Naive thymus-derived CD8-positive, alpha-beta T cell (primary cell): ENCODE measurements around the gene TAF3. TPM values are rescaled to one million over a fixed set of nuclear protein-coding genes. Genes with fewer than 3 reads are reported as not detected.
A peak's percentile ranks its signal among the peaks of the same experiment; 100 is the strongest.

Experiments
- ATAC-seq, 2 donors: fragments of 150-1000 bp; cut with Tn5 transposase in 1 of 2; sonication (Bioruptor Pico), chemical (Tn5 transposase) in 1 of 2; 1 replicate in 1 of 2; 2 replicates in 1 of 2; pipeline ENCODE4 v1.10.0; 2021; ENCODE audit warnings: mild to moderate bottlenecking in 2 of 2, moderate library complexity in 2 of 2
- POLR2A ChIA-PET: fragments of 350-600 bp; sonication (Branson Sonifier 250); formaldehyde crosslinking; loops from one replicate; lab custom pipeline; 2021; ENCODE audit warnings: antibody characterized with exemption; lab: Charles Lee
- DNase-seq, 10 donors: peaks; one replicate each; pipeline versions ENCODE4 v3.0.0 to v3.0.0-alpha.2; 2020 to 2022
- H3K27ac Mint-ChIP-seq, 10 donors: one replicate each; pipeline ENCODE4 v1.8.0; 2020 to 2022; ENCODE audit warnings: mild to moderate bottlenecking in 10 of 10, mixed read lengths in 10 of 10, moderate library complexity in 4 of 10, inconsistent platforms in 1 of 10
- H3K27me3 Mint-ChIP-seq, 5 donors: one replicate each; pipeline ENCODE4 v1.8.0; 2021 to 2022; ENCODE audit warnings: mixed read lengths in 5 of 5
- H3K36me3 Mint-ChIP-seq, 3 donors: one replicate each; pipeline ENCODE4 v1.8.0; 2020 to 2022; ENCODE audit warnings: mixed read lengths in 3 of 3, mild to moderate bottlenecking in 2 of 3, inconsistent platforms in 1 of 3
- H3K4me1 Mint-ChIP-seq, 4 donors: one replicate each; pipeline ENCODE4 v1.8.0; 2021 to 2022; ENCODE audit warnings: mixed read lengths in 4 of 4
- H3K4me3 Mint-ChIP-seq, 10 donors: one replicate each; pipeline ENCODE4 v1.8.0; 2020 to 2022; ENCODE audit warnings: mild to moderate bottlenecking in 10 of 10, mixed read lengths in 10 of 10, moderate library complexity in 6 of 10, inconsistent platforms in 1 of 10
- H3K9me3 Mint-ChIP-seq, 9 donors: one replicate each; pipeline ENCODE4 v1.8.0; 2020 to 2022; ENCODE audit warnings: mixed read lengths in 9 of 9, mild to moderate bottlenecking in 3 of 9, inconsistent platforms in 1 of 9, moderate library complexity in 1 of 9
- polyA plus RNA-seq, 3 donors: library from polyadenylated mRNA; unstranded; fragments of 300-500 nt; fragmentation: Illumina TruSeq; gene quantifications; one replicate each; pipeline ENCODE4 v1.2.3, GENCODE V29; 2021
- total RNA-seq, 8 experiments: library from RNA in 2 of 8; stranded (reverse) in 2 of 8; gene quantifications; one replicate each; pipeline ENCODE4 v1.2.3 and lab custom pipeline; 2021 to 2026

TAF3 gene
- total and polyA plus RNA-seq, 5 experiments from 2014 or later, result 6.8 to 24.6 (median 16.4) TPM

DNA sequence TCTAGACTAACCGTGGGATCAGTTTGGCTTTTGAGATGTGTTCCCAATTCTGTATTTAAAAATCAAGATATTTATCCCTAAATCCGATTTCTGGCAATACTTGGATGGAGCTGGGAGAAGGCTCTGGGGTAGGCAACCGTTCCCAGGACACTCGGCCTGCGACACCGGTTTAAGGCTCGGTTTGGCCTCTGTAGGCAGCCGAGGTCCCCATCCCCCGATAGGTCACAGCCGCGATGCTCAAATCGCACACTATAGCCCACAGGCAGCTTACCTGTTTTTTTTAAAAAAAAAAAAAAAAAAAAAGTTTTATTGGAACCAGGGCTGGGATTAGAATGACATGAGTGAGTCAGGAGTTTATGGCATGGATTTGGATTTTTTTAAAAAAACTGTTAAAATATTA lies 729 bp upstream of the TAF3 start:
- ATAC-seq, result no peak
- DNase-seq, result no peak
- POLR2A ChIA-PET, result interaction anchor here (1.0 to 6.7 kb wide), 9 partner anchors 8 to 1279 kb away, joined by 3 to 89 read pairs (median 4); partner anchors contain the start of genes ATP5F1C, KIN and SFMBT2
- Mint-ChIP-seq H3K4me1 (peaks cover 19 to 50% (median 44%) of the 10 kb centered on the region in 4 donors), H3K27me3 (peaks cover 0 to 3% (median 0%) of the 10 kb centered on the region in 5 donors), H3K4me3 (peak overlapping the region; percentile 93 to 99 (median 97)), H3K9me3 (no peaks in the 10 kb centered on the region), H3K36me3 (peaks cover 0 to 14% (median 0%) of the 10 kb centered on the region in 3 donors), H3K27ac (peak overlapping the region; percentile 88 to 98 (median 94))

DNA sequence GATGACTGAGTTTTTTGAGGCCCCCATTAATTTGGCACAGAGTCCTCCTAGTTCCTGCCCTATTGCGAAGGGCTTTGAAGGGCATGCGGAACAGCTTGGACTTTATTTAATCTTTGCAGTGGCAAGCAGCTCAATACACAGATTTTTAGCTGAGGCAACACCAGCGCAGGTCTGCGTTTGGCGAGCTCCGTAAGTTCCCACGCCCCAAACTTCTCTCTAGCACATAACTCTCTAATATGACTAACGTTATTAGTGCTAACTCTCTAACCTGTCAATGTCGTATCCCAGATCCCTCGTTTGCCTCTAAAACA lies 366 bp upstream of the TAF3 start:
- DNase-seq (no peak), ATAC-seq (peak in 1 of 2 donors; percentile 39)
- Mint-ChIP-seq H3K4me3 (peak overlapping the region; percentile 93 to 99 (median 97)), H3K27ac (peak overlapping the region; percentile 88 to 98 (median 94)), H3K27me3 (peaks cover 0 to 3% (median 0%) of the 10 kb centered on the region in 5 donors), H3K36me3 (peaks cover 0 to 15% (median 0%) of the 10 kb centered on the region in 3 donors), H3K9me3 (no peaks in the 10 kb centered on the region), H3K4me1 (peaks cover 19 to 50% (median 44%) of the 10 kb centered on the region in 4 donors)
- POLR2A ChIA-PET, result interaction anchor here (0.6 to 6.7 kb wide), 10 partner anchors 9 to 1278 kb away, joined by 3 to 89 read pairs (median 4); partner anchors contain the start of genes ATP5F1C, KIN and SFMBT2

DNA sequence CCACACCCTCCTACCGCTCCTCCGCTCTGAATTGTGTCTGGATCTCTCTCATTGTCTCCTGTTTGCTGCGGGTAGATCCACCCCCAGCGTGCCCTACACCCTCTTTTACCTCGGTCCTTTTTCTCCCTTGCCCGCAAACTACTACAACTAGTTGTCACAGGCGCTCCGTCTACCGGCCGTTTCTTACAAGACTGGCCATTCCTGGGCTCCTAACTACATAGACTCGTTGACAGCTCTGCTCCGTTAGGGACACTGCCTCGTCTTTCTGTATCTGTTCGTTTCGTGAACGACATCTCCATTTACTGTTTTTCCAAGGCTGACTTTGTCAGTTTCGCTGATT lies 786 bp downstream of the TAF3 start:
- no peaks in the 10 kb centered on the region for H3K9me3 Mint-ChIP-seq
- POLR2A ChIA-PET, result interaction anchor here (0.6 to 6.7 kb wide), 3 partner anchors 21 to 31 kb away, joined by 4 to 89 read pairs (median 6); partner anchors contain the start of genes ATP5F1C and KIN
- ATAC-seq (peak in 1 of 2 donors; percentile 6), DNase-seq (peak in 3 of 10 donors; percentile 5 to 9 (median 6))
- peaks cover 0 to 3% (median 0%) of the 10 kb centered on the region in 5 donors for H3K27me3 Mint-ChIP-seq
- H3K4me1 Mint-ChIP-seq, result peaks cover 18 to 50% (median 44%) of the 10 kb centered on the region in 4 donors
- H3K27ac Mint-ChIP-seq, result peak overlapping the region; percentile 85 to 98 (median 94)
- H3K36me3 Mint-ChIP-seq, result peaks cover 0 to 23% (median 0%) of the 10 kb centered on the region in 3 donors
- H3K4me3 Mint-ChIP-seq, result peak overlapping the region; percentile 93 to 99 (median 97)

DNA sequence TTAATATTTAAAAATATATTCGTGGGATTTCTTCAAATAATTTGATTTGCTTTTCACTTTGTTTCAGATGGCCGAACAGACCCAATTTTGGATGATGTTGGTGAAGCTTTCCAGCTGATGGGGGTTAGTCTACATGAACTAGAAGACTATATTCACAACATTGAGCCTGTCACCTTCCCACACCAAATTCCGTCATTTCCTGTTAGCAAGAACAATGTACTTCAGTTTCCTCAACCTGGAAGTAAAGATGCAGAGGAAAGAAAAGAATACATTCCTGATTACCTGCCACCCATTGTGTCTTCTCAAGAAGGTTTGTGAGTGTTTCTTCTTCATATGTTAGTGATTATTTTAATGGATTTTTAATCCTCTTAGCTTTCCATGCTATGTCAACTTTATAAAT lies 5.9 kb downstream of the TAF3 start:
- DNase-seq (no peak), ATAC-seq (no peak)
- Mint-ChIP-seq H3K27ac (no peak overlapping the region), H3K27me3 (no peaks in the 10 kb centered on the region), H3K4me3 (no peak overlapping the region), H3K36me3 (peaks cover 1 to 67% (median 19%) of the 10 kb centered on the region in 3 donors), H3K4me1 (peaks cover 25 to 61% (median 57%) of the 10 kb centered on the region in 4 donors), H3K9me3 (no peaks in the 10 kb centered on the region)
- POLR2A ChIA-PET, result no interaction called here

DNA sequence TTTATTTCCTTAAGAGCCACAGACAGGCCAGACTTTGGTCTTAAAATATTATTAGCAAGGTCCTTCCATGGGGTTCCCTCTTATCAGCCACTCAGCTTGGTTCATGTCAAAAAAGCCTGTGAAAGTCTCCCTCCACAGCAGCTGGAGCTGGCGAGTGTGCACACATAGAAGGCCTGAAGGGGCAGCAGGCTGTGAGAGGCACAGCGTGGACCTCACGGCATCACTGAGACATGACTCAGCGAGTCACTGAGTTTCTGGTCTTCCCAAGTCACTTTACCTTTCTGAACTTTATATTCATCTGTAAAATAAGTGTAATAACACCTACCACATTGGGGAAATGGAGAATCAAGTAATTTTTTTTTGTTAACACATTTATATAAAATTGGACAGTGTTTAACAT lies 8.7 kb downstream of the TAF3 start:
- peaks cover 23 to 59% (median 50%) of the 10 kb centered on the region in 4 donors for H3K4me1 Mint-ChIP-seq
- peaks cover 5 to 81% (median 22%) of the 10 kb centered on the region in 3 donors for H3K36me3 Mint-ChIP-seq
- POLR2A ChIA-PET, result no interaction called here
- H3K9me3 Mint-ChIP-seq, result no peaks in the 10 kb centered on the region
- H3K27ac Mint-ChIP-seq, result peak overlapping the region in 1 of 10 donors; percentile 47
- no peak for ATAC-seq
- no peak for DNase-seq
- H3K4me3 Mint-ChIP-seq, result peak overlapping the region in 1 of 10 donors; percentile 20
- no peaks in the 10 kb centered on the region for H3K27me3 Mint-ChIP-seq

DNA sequence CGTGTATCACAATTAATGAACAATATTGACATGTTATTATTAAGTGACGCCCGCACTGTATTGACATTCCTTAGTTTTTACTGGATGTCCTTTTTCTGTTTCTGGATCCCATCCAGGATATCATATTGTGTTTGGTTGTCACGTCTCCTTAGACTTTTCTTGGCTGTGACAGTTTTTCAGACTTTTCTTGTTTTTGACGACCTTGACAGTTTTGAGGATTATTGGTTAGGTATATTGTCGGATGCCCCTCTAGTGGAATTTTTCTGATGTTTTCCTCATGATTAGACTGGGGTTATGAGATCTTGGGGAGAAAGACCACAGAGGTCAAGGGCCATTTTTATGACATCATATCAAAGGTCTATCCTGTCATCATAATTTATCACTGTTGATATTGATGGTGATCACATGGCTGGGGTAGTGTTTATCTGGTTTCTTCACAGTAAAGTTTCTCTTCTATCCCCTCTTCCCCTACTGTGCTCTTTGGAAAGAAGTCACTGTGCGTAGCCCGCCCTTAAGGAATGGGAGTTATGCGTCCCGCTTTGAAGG lies 11.1 kb downstream of the TAF3 start:
- Mint-ChIP-seq H3K36me3 (peaks cover 5 to 85% (median 20%) of the 10 kb centered on the region in 3 donors), H3K4me1 (peaks cover 25 to 73% (median 65%) of the 10 kb centered on the region in 4 donors), H3K27ac (no peak overlapping the region), H3K27me3 (no peaks in the 10 kb centered on the region), H3K9me3 (no peaks in the 10 kb centered on the region), H3K4me3 (peak overlapping the region in 2 of 10 donors; percentile 4 to 18)
- ATAC-seq, result no peak
- POLR2A ChIA-PET, result no interaction called here
- DNase-seq, result no peak

DNA sequence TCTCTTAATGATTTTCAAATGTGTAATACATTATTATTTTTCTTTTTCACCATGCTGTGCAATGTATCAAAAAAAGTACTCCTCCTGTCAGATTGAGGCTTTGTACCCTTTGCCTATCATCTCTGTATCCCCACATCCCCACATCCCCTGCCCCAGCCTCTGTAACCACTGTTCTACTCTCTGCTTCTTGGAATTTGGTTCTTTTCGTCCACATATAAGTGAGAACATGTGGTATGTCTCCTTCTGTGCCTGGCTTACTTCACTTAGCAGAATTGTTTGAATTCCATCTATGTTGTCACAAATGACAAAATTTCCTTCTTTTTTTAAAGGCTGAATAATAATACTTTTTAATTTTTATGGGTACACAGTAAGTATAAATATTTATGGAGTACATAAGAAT lies 13.8 kb downstream of the TAF3 start:
- Mint-ChIP-seq H3K9me3 (no peaks in the 10 kb centered on the region), H3K36me3 (peaks cover 5 to 85% (median 14%) of the 10 kb centered on the region in 3 donors), H3K27me3 (no peaks in the 10 kb centered on the region), H3K27ac (peak overlapping the region in 1 of 10 donors; percentile 63), H3K4me3 (no peak overlapping the region), H3K4me1 (peaks cover 26 to 78% (median 55%) of the 10 kb centered on the region in 4 donors)
- no peak for DNase-seq
- POLR2A ChIA-PET, result no interaction called here
- no peak for ATAC-seq

DNA sequence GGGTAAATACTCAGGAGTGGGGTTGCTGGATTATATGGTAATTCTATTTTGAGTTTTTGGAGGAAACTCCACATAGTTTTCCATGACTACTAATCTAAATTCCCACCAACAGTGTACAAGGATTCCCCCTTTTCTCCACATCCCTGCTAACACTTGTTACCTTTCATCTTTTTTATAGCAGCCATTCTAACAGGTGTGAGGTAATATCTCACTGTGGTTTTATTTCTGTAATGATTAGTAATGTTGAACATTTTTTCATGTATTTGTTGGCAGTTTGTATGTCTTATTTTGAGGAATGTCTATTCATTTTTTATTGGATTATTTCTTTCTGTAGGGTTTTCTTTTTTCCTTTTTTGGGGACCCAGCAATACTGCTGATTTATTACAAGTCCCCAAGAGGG lies 14.9 kb downstream of the TAF3 start:
- peaks cover 23 to 71% (median 53%) of the 10 kb centered on the region in 4 donors for H3K4me1 Mint-ChIP-seq
- peak overlapping the region in 1 of 10 donors; percentile 47 for H3K27ac Mint-ChIP-seq
- peaks cover 5 to 80% (median 9%) of the 10 kb centered on the region in 3 donors for H3K36me3 Mint-ChIP-seq
- POLR2A ChIA-PET, result no interaction called here
- no peaks in the 10 kb centered on the region for H3K9me3 Mint-ChIP-seq
- H3K27me3 Mint-ChIP-seq, result no peaks in the 10 kb centered on the region
- DNase-seq, result no peak
- no peak overlapping the region for H3K4me3 Mint-ChIP-seq
- no peak for ATAC-seq

DNA sequence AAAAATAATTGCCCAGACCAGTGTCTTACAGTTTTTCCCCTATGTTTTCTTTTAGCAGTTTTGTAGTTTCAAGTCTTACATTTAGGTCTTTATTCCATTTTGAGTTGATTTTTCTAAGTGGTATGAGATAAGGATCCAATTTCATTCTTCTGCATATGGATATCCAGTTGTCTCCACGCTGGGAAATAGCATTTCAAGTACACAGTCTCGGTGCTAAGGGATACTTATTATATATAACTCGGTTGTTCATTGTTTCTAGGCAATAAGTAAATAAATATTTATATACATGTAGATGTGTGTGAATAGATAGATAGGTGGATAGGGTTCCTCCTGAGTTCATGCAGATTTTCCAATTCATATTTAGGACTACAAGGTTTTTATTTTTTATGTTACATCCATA lies 16.0 kb downstream of the TAF3 start:
- Mint-ChIP-seq H3K4me1 (peaks cover 22 to 72% (median 52%) of the 10 kb centered on the region in 4 donors), H3K27me3 (no peaks in the 10 kb centered on the region), H3K27ac (no peak overlapping the region), H3K4me3 (peak overlapping the region in 1 of 10 donors; percentile 28), H3K9me3 (no peaks in the 10 kb centered on the region), H3K36me3 (peaks cover 3 to 77% (median 15%) of the 10 kb centered on the region in 3 donors)
- no peak for DNase-seq
- POLR2A ChIA-PET, result no interaction called here
- no peak for ATAC-seq

DNA sequence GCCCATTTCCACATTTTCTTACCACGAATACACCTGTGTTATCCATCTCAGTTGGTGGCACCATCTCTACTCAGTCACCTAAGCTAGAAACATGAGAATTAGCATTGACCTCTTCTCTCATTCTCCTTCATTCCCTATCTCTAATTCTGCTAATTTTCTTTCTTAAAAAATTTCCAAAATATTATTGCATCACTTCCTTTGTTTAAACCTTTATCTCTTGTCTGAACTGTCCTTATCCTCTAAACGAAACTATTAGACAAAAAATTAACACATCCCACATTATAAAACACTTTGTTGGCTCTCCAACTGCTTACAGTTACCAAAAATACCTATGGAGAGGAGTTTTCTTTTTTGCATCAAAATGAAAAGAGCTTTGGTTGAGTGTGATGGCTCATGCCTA lies 18.3 kb downstream of the TAF3 start:
- POLR2A ChIA-PET, result no interaction called here
- Mint-ChIP-seq H3K27me3 (no peaks in the 10 kb centered on the region), H3K27ac (no peak overlapping the region), H3K4me3 (peak overlapping the region in 1 of 10 donors; percentile 1), H3K4me1 (peaks cover 14 to 66% (median 39%) of the 10 kb centered on the region in 4 donors), H3K36me3 (peaks cover 7 to 77% (median 17%) of the 10 kb centered on the region in 3 donors), H3K9me3 (no peaks in the 10 kb centered on the region)
- DNase-seq (no peak), ATAC-seq (no peak)

DNA sequence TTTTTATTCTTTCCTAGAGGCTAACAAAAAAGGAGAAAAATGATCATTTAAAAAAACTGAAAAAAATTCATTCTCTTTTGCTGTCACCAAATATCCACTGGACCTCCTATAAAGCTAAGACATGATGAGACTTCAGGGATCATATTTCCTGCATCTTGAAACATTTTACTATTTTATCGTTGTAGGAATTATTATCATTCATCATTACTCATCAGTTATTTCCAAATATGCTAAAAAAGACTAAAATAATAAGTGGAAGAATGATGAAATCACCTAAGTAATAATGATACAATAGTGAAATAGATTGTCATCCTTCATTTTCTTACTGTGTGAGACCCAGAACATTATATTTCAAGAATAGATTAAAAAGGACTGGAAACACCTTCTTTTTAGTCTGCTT lies 28.3 kb downstream of the TAF3 start:
- POLR2A ChIA-PET, result no interaction called here
- H3K36me3 Mint-ChIP-seq, result peaks cover under 1 to 36% (median 14%) of the 10 kb centered on the region in 3 donors
- no peak overlapping the region for H3K27ac Mint-ChIP-seq
- peaks cover 11 to 38% (median 25%) of the 10 kb centered on the region in 4 donors for H3K4me1 Mint-ChIP-seq
- DNase-seq, result no peak
- no peak overlapping the region for H3K4me3 Mint-ChIP-seq
- no peaks in the 10 kb centered on the region for H3K9me3 Mint-ChIP-seq
- ATAC-seq, result no peak
- H3K27me3 Mint-ChIP-seq, result no peaks in the 10 kb centered on the region

DNA sequence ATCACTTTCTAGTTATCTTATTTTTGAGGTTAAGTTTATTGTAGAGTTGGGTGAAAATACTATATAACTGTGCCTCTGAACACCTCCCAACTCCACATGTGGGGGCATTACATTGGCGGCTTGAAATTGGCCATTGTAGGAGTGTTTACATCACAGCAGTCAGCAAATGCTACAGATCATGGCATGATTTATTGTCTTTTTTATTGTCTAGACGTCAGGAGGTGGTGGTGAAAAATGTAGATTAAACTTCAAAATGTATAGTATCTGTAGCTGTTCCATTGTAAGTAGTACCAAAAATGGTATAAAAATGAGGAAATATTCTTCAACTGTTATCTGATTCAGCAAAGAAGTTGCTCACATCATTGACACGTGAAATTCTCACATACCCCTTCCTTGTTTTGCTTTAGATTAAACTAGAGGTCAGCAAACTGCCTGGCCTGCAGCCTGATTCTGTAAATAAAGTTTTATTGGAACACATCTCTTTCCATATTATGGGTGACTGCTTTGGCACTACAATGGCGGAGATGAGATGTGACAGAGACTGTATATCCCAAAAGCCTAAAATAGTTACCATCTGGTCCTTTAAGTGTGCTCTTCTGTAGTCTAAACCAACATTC lies 35.0 kb downstream of the TAF3 start:
- peaks cover 0 to 5% (median 0%) of the 10 kb centered on the region in 9 donors for H3K9me3 Mint-ChIP-seq
- DNase-seq, result no peak
- H3K27ac Mint-ChIP-seq, result no peak overlapping the region
- ATAC-seq, result no peak
- H3K4me3 Mint-ChIP-seq, result no peak overlapping the region
- peaks cover 0 to 26% (median 21%) of the 10 kb centered on the region in 3 donors for H3K36me3 Mint-ChIP-seq
- no peaks in the 10 kb centered on the region for H3K27me3 Mint-ChIP-seq
- H3K4me1 Mint-ChIP-seq, result peaks cover 28 to 61% (median 50%) of the 10 kb centered on the region in 4 donors
- POLR2A ChIA-PET, result interaction anchor here (0.5 kb wide), 1 partner anchor 500 kb away, joined by 3 read pairs; no protein-coding TSS in a partner anchor

DNA sequence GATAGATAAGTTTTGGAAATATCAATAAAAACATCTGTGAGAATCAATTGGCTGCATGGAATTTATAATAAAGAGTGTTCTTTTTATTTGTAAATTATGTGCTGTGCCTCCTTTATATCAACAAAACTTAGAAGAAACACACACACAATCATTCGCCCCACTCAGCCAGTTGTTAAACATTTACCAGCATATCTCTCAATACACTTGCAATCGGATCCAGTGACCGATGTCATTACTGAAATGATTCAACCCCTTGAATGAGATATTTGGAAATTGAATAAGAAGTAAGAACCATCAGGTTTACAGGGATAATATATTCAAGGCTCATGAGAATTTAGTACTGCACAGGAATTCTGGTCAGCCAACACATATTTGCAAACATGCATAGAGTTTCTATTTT lies 35.6 kb downstream of the TAF3 start:
- ATAC-seq (no peak), DNase-seq (no peak)
- Mint-ChIP-seq H3K27ac (no peak overlapping the region), H3K27me3 (no peaks in the 10 kb centered on the region), H3K4me1 (peaks cover 27 to 56% (median 49%) of the 10 kb centered on the region in 4 donors), H3K36me3 (peaks cover 0 to 24% (median 22%) of the 10 kb centered on the region in 3 donors), H3K4me3 (no peak overlapping the region), H3K9me3 (peaks cover 0 to 6% (median 0%) of the 10 kb centered on the region in 9 donors)
- POLR2A ChIA-PET, result no interaction called here
